HG03095 (cell line): ENCODE measurements around the gene EDARADD.

Source experiments
- ATAC-seq: cut with Tn5 transposase; IDR thresholded peaks from one replicate; pipeline ENCODE4 v1.9.1; 2021; ENCODE audit warnings: moderate library complexity; ENCODE audit not compliant: unreplicated experiment

The EDARADD gene

DNA sequence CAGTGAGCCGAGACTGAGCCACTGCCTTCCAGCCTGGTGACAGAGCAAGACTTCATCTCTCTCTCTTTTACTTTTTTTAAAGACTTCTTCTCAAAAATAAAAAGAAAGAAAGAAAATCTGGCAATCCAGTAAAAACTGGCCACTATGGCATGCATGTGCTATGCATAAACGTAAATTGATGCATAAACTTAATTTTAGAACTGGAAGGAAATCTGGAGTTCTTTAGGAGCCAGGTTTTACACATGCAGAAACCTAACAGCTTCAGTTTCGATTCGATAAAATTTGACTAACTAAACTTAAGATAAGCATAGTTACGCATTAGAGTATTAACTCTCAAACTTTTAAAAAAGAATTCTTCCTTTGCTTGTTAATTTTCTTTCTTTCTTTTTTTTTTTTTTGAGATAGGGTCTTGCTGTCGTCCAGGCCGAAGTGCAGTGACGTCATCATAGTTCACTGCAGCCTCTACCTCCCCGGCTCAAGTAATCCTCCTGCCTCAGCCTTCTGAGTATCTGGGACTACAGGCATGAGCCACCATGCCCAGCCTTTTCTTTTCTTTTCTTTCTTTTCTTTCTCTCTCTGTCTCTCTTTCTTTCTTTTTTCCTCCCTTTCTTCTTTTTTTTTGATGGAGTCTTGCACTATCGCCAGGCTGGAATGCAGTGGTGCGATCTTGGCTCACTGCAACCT lies 117.8 kb downstream of the EDARADD start:
- ATAC-seq, result no peak

- no peak for ATAC-seq
These were observed 120.8 kb downstream of the EDARADD start for GRCh38 chr1:236514703-236515442.

GRCh38 chr1:236515443-236515958 lies 121.4 kb downstream of the EDARADD start:
- no peak for ATAC-seq

DNA sequence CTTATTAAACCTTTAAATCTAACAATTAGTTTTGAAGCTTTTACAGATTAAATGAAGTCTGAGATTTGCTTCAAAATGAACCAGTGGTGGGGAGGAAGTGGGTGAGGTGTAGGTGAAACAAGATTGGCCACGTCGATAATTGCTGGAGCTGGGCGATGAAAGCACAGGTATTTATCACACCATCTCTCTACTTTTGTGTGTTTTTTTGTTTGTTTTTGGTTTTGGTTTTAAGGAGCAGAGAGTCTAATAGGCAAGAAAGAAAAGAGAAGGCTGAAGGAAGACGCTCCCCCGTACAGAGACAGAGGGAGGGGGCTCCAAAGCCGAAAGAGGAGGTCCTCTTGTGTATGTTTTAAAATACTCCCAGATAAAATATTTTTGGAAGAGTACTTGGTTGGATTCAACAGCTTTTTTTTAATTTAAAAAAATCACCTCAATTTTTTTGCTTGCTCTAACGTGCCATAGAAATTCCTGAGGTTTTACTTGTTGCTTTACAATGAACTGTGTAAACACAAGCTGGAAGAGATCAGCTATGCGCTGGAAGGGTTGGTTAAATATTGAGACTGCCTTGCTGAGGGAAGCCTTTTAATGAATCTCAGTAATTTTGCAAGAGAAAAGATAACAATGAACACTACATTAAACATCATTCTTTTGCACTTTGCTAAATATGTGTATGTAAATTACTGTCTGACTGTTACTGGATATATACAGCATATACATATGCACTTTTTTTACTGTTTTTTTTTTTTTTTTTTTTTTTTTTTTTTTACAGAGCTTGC lies 123.0 kb downstream of the EDARADD start:
- ATAC-seq, result no peak

DNA sequence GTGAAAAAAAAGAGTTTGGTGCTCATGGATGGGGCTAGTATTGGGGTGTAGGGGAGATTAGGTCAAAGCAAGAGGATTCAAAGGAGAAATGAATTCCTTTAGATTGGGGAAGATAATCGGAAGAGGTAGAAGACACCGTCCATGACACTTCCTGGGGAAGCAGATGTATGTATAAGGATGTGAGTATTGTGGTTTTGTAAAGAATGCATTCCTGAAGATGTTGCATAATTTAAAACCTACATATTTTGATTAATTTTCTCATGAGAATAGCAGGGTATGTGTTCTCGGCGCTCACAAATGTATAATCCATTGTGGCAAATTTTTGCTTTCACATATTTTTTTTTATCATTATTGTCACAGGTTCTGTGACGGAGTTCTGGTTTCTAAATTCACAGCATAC lies 124.2 kb downstream of the EDARADD start:
- ATAC-seq, result no peak

DNA sequence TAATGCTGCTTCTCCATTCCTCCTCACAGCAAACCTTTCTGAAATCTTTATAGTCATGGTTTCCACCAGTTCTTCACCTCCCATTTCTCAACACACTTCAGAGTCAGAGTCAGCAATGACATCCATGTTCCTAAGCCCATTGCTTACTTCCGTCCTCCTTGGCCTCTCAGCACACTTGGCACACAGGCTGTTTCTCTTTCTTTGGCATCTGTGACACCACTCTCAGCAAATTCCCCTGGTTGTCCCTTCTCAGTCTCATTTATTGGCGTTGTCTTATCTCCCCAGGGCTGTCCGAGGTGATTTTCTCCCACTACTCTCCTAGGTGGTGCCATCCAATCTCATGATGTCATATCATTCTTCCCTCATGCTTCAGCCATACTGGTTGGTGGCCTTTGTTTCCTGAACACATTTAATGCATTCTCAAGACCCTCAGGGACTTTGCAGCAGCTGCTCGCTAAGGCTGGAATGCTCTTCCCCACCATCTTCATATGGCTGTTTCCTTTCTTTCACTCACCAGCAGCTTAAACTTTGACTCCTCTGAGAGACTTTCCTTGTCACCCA lies 126.4 kb downstream of the EDARADD start:
- ATAC-seq, result no peak

DNA sequence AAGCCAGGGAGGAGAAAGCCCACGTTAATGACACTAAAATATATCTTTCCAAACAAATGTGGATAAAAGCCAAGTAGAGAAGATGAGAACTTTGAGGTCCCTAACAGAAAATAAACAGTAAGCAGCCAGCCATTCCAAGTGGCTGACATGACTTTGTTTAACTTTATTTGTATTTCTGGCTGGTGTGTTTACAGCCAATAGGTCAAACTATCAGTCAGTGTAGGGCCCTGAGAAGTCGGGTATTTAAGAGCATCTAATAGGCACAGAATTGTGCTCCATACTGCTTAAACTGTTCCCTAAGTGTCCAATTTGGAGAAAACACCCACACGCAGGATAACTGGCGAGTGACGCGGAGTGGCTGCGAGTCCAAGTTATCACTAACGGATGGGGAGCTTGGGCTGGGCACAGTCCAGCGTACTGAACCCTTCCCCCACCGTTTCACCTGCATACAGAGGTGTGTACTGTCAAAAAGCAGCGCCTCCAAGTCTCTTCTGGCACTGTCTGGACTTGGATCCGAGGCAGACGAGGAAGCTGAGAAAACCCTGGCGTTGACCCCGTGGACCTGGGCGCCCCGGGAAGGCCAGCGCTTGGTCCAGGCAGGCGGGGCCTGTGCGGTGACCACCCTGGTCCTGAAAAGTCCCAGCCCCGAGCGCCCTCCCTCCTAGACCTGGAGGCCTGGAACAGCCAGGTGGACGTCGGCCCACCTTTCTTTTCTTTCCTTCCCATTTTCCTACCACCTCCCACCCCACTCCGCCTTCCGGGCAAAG lies 129.0 kb downstream of the EDARADD start:
- ATAC-seq, result no peak

- peak; percentile 66 for ATAC-seq
These were observed 129.6 kb downstream of the EDARADD start, which contains the start of gene LGALS8 for GRCh38 chr1:236523704-236524141. Gene LGALS8, plus strand, starts transcription at chr1:236523982. Its CDS starts 2,089 bp downstream, at chr1:236526071.

GRCh38 chr1:236524142-236524894 lies 130.2 kb downstream of the EDARADD start:
- ATAC-seq, result peak; percentile 87

DNA sequence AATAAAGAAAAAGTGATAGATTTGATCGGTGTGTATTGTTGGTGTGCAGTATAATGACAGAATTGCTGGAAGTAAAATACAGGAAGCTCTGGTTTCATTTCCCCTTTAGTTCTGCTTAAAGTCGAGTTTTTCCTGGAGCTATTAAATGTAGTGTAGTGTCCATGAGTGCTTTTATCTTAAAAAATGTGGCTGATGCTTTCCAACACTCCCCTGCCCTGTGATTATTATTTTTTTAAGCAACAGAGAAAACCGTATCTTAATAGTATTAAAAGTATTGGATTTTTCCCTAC lies 130.8 kb downstream of the EDARADD start:
- no peak for ATAC-seq

- no peak for ATAC-seq
These were observed 132.0 kb downstream of the EDARADD start for GRCh38 chr1:236526079-236526478.

DNA sequence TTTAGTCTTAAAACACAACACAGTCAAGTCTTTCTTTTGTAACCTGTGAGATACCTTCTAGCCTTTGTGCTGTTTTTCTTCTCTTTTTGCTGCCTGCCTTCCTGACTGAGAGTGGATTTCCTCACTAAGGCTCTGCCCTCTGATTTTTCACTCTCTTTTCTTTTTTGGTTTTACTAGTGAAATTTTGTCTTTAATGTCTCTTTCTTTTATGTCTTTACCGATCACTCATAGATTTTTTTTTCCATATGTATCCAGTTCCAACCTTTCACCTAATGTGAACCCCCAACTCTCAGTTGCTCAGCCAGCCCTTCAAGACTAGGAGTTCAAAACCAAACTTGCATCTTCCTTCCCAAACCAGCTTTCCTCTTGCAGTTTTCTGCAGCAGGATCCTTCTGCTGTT lies 136.2 kb downstream of the EDARADD start:
- ATAC-seq, result no peak

GRCh38 chr1:236530959-236531358 lies 136.9 kb downstream of the EDARADD start:
- ATAC-seq, result no peak

GRCh38 chr1:236532850-236533249 lies 138.8 kb downstream of the EDARADD start:
- ATAC-seq, result no peak

GRCh38 chr1:236534151-236534651 lies 140.1 kb downstream of the EDARADD start:
- ATAC-seq, result no peak
